ENCODE measurements around the gene TENM4. TPM values are rescaled to one million over a fixed set of nuclear protein-coding genes. Genes with fewer than 3 reads are reported as not detected.

Gene TENM4
- polyA plus RNA-seq, 1 of the 3 experiments (the other 2 are of a cell fraction): 16.7 TPM

DNA sequence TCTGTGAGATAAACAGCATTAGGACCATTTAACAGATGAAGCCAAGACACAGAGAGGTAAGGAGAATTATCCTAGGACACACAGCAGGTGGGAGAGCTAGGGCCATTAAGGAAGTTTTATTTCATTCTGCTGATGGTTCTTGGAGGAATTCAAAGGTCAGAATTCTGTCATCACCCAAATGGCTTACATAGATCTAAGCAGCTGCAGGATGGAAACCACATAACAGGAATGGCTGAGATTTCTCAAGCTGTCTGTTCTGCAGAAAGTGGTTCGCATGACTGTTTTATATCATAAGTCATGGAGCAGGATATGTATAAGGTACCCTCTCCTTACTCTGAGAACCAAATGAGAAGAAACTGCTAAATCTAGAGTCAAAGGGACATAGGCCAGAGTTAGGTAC lies 702.9 kb downstream of the TENM4 start (continued):
- no peak for TF ChIP-seq REST (IDR thresholded peaks at IDR 0.05; ENCODE audit: low read depth, low read length)
- no peak for TF ChIP-seq RAD21 (IDR thresholded peaks at IDR 0.05; ENCODE audit: low read length)
- TF ChIP-seq, protein P1, sequence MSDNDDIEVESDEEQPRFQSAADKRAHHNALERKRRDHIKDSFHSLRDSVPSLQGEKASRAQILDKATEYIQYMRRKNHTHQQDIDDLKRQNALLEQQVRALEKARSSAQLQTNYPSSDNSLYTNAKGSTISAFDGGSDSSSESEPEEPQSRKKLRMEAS (IDR thresholded peaks at IDR 0.05; ENCODE audit: low read depth): no peak
- TF ChIP-seq, protein P2, sequence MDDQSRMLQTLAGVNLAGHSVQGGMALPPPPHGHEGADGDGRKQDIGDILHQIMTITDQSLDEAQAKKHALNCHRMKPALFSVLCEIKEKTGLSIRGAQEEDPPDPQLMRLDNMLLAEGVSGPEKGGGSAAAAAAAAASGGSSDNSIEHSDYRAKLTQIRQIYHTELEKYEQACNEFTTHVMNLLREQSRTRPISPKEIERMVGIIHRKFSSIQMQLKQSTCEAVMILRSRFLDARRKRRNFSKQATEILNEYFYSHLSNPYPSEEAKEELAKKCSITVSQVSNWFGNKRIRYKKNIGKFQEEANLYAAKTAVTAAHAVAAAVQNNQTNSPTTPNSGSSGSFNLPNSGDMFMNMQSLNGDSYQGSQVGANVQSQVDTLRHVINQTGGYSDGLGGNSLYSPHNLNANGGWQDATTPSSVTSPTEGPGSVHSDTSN (IDR thresholded peaks at IDR 0.05): no peak
- TF ChIP-seq RFX5 (IDR thresholded peaks at IDR 0.05; ENCODE audit: low read length): no peak

- WGBS (ENCODE audit: low lambda C conversion rate): 85% methylated on average over 3 of the region's 3 CpGs
- Histone ChIP-seq H3K9me3 (no peaks in the 10 kb centered on the region), H3K4me2 (no peak overlapping the region), H3K27ac (ENCODE audit: low read depth in 2 of 2, low read length in 1 of 2) (peak overlapping the region in 1 of 2 experiments; percentile 100; a peak in 2 of 4 replicates), H3K4me3 (ENCODE audit: low read depth in 2 of 2, low read length in 1 of 2) (no peak overlapping the region), H4K20me1 (ENCODE audit: insufficient read depth) (no peaks in the 10 kb centered on the region), H3K4me1 (ENCODE audit: control insufficient read depth in 1 of 2, insufficient read depth in 2 of 2, low read depth in 1 of 2, low read length in 1 of 2) (peaks cover 0 to 56% of the 10 kb centered on the region in 2 experiments; a peak in 2 of 4 replicates), H3K27me3 (ENCODE audit: insufficient read depth) (no peaks in the 10 kb centered on the region), H3K36me3 (replicated peaks in 1 of 2; ENCODE audit: control insufficient read depth in 1 of 2, insufficient read depth in 2 of 2, low read length in 1 of 2) (peaks cover 11 to 19% of the 10 kb centered on the region in 2 experiments), H3F3A (replicated peaks; ENCODE audit: insufficient read depth) (no peaks in the 10 kb centered on the region), H2AFZ (ENCODE audit: low read depth) (no peak overlapping the region), H3K79me2 (ENCODE audit: insufficient read depth) (no peaks in the 10 kb centered on the region), H3K9me2 (no peaks in the 10 kb centered on the region), H3K9ac (no peak overlapping the region)
- no peak for DNase-seq
- ChIA-PET POLR2A (no interaction called here), CTCF (interaction anchor here (0.8 to 1.8 kb wide), 3 partner anchors 11 to 91 kb away, joined by 3 to 8 read pairs (median 5); no protein-coding TSS in a partner anchor)
- TF ChIP-seq TCF12 (IDR thresholded peaks at IDR 0.05) (no peak), FOSL2 (IDR thresholded peaks at IDR 0.05; ENCODE audit: borderline replicate concordance, low read depth) (no peak), TAF1 (IDR thresholded peaks at IDR 0.05; ENCODE audit: borderline replicate concordance, low read depth, low read length) (no peak), MXI1 (IDR thresholded peaks at IDR 0.05; ENCODE audit: low read depth, low read length) (no peak), CHD2 (IDR thresholded peaks at IDR 0.05; ENCODE audit: low read length, partially characterized antibody) (no peak), SIN3A (IDR thresholded peaks at IDR 0.05; ENCODE audit: borderline replicate concordance, low read depth, low read length) (no peak), GABPA (IDR thresholded peaks at IDR 0.05; ENCODE audit: low read depth) (no peak), FOXJ3 (CRISPR knock-in tag; IDR thresholded peaks at IDR 0.05) (no peak), SMC3 (IDR thresholded peaks at IDR 0.05; ENCODE audit: low read depth, low read length) (no peak), RAD21 (IDR thresholded peaks at IDR 0.05; ENCODE audit: low read length) (no peak), ELF1 (IDR thresholded peaks at IDR 0.05) (no peak), USF1 (IDR thresholded peaks at IDR 0.05; ENCODE audit: borderline replicate concordance, low read depth) (no peak), RFX5 (IDR thresholded peaks at IDR 0.05; ENCODE audit: low read length) (no peak), YY1 (IDR thresholded peaks at IDR 0.05; ENCODE audit: low read depth) (no peak), EZH2phosphoT487 (IDR thresholded peaks at IDR 0.05; ENCODE audit: borderline replicate concordance, low read depth) (no peak), TEAD4 (IDR thresholded peaks at IDR 0.05; ENCODE audit: borderline replicate concordance, insufficient read depth) (no peak), RCOR1 (IDR thresholded peaks at IDR 0.05; ENCODE audit: low read length) (no peak)
- TF ChIP-seq, protein P3, sequence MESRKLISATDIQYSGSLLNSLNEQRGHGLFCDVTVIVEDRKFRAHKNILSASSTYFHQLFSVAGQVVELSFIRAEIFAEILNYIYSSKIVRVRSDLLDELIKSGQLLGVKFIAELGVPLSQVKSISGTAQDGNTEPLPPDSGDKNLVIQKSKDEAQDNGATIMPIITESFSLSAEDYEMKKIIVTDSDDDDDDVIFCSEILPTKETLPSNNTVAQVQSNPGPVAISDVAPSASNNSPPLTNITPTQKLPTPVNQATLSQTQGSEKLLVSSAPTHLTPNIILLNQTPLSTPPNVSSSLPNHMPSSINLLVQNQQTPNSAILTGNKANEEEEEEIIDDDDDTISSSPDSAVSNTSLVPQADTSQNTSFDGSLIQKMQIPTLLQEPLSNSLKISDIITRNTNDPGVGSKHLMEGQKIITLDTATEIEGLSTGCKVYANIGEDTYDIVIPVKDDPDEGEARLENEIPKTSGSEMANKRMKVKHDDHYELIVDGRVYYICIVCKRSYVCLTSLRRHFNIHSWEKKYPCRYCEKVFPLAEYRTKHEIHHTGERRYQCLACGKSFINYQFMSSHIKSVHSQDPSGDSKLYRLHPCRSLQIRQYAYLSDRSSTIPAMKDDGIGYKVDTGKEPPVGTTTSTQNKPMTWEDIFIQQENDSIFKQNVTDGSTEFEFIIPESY (IDR thresholded peaks at IDR 0.05; ENCODE audit: borderline replicate concordance, low read depth): no peak
- TF ChIP-seq, protein P2 (IDR thresholded peaks at IDR 0.05): no peak
- TF ChIP-seq, protein P4, sequence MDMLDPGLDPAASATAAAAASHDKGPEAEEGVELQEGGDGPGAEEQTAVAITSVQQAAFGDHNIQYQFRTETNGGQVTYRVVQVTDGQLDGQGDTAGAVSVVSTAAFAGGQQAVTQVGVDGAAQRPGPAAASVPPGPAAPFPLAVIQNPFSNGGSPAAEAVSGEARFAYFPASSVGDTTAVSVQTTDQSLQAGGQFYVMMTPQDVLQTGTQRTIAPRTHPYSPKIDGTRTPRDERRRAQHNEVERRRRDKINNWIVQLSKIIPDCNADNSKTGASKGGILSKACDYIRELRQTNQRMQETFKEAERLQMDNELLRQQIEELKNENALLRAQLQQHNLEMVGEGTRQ (IDR thresholded peaks at IDR 0.05; ENCODE audit: borderline replicate concordance, low read depth, low read length): no peak
Observed at GRCh38 chr11:78737301-78737700, 703.5 kb downstream of the TENM4 start.

All from SK-N-SH (cell line).